PFSK-1 (cell line): Measurements from ENCODE around the gene HECTD2.

Experiments used
- FOXP2 ChIP-seq: optimal IDR thresholded peaks from 2 replicates; pipeline ENCODE3; 2011; ENCODE audit warnings: borderline replicate concordance, control low read depth, inconsistent platforms; ENCODE audit not compliant: insufficient read depth; ENCODE audit errors: extremely low read length, extremely low read depth
- POLR2AphosphoS5 ChIP-seq: IDR thresholded peaks from 2 replicates; pipeline ENCODE4 v1.6.1; 2012; ENCODE audit warnings: low read depth, mild to moderate bottlenecking, control low read depth, low read length, moderate library complexity
- REST ChIP-seq, 2 experiments: IDR thresholded peaks; 2 replicates each; pipeline versions ENCODE4 v1.6.1 to v1.8.0; 2011 to 2012; ENCODE audit warnings: low read depth in 2 of 2, low read length in 2 of 2, control low read depth in 1 of 2, inconsistent platforms in 1 of 2, mild to moderate bottlenecking in 1 of 2, moderate library complexity in 1 of 2; ENCODE audit not compliant: insufficient read depth in 1 of 2
- SIN3A ChIP-seq: IDR thresholded peaks from 2 replicates; pipeline ENCODE4 v1.6.1; 2012; ENCODE audit warnings: mild to moderate bottlenecking, low read length, moderate library complexity, borderline replicate concordance; ENCODE audit not compliant: insufficient read depth
- TAF1 ChIP-seq: IDR thresholded peaks from 2 replicates; pipeline ENCODE4 v1.6.1; 2012; ENCODE audit warnings: low read length, control low read depth, borderline replicate concordance; ENCODE audit not compliant: insufficient read depth

Gene HECTD2

DNA sequence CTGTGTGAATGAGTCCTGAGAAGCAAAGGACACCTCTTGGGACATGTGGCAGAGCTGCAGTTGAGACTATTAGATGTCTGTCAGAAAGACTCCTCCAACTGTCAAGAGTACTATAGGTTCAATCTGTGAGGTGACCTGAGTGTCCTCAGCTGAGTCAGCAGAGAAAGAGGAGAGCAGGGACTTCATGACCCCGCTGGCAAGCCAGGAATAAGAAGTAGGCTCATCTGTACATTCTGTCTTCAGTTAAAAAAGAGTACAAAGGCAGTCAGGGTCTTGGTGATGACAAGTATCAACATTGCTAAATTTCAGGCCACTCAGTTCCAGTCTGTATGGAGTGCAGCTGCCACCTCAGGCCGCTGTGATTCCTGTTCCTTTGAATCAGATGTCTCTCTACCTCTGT, 25.1 kb downstream of the HECTD2 start:
- TF ChIP-seq POLR2AphosphoS5 (no peak), FOXP2 (no peak), TAF1 (no peak), SIN3A (no peak), REST (IDR thresholded peaks at IDR 0.05; ENCODE audit: insufficient read depth in 1 of 2, low read depth in 2 of 2, low read length in 2 of 2) (no peak)

DNA sequence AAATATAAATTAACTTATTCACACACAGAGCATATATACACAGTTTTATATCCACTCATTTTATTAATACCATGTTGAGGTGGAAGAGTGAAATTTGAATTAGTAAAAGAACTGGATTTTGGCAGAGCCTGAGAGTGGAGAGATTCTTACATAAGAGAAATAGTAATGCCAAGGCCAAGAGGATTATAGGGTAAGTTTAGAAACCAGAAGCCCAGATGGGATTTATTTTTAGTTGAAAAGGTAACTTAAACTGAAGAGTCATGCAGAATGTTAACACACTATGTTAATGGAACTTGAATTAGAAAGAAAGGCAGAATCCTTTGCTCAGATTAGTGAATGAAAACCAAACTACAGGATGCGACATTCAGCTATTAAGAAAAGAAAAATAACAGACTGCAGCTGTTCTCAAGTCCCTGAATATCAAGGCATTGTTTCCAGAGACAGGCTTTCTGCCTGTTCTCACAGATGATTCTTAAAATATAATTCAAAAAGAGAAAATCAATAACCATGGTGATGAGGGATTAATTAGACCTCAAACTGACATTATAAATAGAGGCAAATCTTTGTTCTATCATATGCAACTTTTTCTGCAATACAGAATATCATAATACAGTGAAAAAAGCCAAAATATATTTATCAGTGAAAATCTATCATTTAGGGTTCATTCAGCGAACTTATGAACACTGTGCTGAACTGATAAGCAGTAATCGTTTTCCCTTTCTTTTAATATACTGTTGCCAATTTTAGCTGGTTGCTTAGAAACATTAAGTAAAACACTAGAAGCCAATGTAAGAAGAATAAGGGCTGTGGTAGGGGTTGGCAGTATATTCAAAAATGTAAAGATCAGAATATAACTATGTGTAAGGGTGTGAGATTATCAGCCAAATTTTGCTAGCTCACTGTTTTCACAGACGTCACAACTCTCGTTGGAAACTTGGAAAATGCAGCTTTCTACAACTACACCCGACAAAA, 34.4 kb downstream of the HECTD2 start:
- TF ChIP-seq SIN3A (no peak), REST (IDR thresholded peaks at IDR 0.05; ENCODE audit: insufficient read depth in 1 of 2, low read depth in 2 of 2, low read length in 2 of 2) (no peak), FOXP2 (no peak), TAF1 (no peak), POLR2AphosphoS5 (no peak)

GRCh38 chr10:91452063-91452462, 41.9 kb downstream of the HECTD2 start:
- TF ChIP-seq POLR2AphosphoS5 = no peak
- TF ChIP-seq TAF1 = no peak
- TF ChIP-seq REST (IDR thresholded peaks at IDR 0.05; ENCODE audit: insufficient read depth in 1 of 2, low read depth in 2 of 2, low read length in 2 of 2) = no peak
- no peak for TF ChIP-seq FOXP2

DNA sequence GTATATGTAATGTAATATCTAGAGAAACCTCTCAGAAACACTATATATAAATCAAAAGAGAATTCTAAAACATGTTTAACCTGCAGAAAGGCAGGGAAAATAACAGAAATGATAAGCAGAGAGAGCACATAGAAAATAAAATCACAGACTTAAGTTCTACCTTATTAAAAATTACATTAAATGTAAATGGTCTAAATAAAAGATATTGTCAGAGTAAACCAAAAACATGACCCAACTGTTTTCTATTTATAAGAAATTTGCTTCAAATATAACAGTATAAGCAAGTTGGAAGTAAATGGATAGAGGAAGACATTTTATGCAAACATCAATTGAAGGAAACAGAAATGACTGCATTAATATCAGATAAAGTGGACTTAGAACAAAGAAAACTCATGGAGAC, 43.4 kb downstream of the HECTD2 start:
- TF ChIP-seq SIN3A (no peak), FOXP2 (no peak), REST (IDR thresholded peaks at IDR 0.05; ENCODE audit: insufficient read depth in 1 of 2, low read depth in 2 of 2, low read length in 2 of 2) (no peak), TAF1 (no peak), POLR2AphosphoS5 (no peak)
